HepG2 (cell line): ENCODE data around the gene CACNA1H. TPM values are rescaled to one million over a fixed set of nuclear protein-coding genes. Genes with fewer than 3 reads are reported as not detected.

Experiments used
- ATAC-seq: fragments of 200-7000 bp; cut with Tn5 transposase; 3 replicates; pipeline ENCODE4 v1.9.1; 2020; ENCODE audit warnings: mild to moderate bottlenecking, moderate library complexity
- BruUV-seq: library from RNA; stranded (reverse); fragments of 400-500 nt; replicated peaks from 2 replicates; lab custom pipeline; 2021; lab: Mats Ljungman, UMichigan
- CTCF ChIA-PET: fragments of 300-600 bp; formaldehyde crosslinking; extraction: SDS; loops from one replicate; lab custom pipeline; 2021; ENCODE audit warnings: low total read pairs, inconsistent platforms, low intra/inter-chr PET ratio; lab: Yijun Ruan, JAX
- POLR2A ChIA-PET: fragments of 350-600 bp; sonication (Branson Sonifier 250); formaldehyde crosslinking; loops from one replicate; lab custom pipeline; 2020; ENCODE audit warnings: antibody characterized with exemption, inconsistent platforms; lab: Yijun Ruan, JAX
- DNase-seq: peaks from one replicate; pipeline ENCODE4 v3.0.0-alpha.2; 2015; ENCODE audit warnings: low spot score
- FAIRE-seq: peaks from 3 replicates; lab custom pipeline; 2011; peaks lifted over from hg19 to GRCh38; lab: Jason Lieb, UNC
- H2AFZ ChIP-seq: one replicate; pipeline ENCODE4 v1.6.1; 2011; ENCODE audit warnings: low read length, inconsistent platforms
- H3K27ac ChIP-seq: fragments of 300-600 bp; 3 replicates; pipeline ENCODE4 v1.8.0; 2011; ENCODE audit warnings: mixed run types, mild to moderate bottlenecking, mixed read lengths, low read length, inconsistent platforms; ENCODE audit not compliant: insufficient read depth; ENCODE audit errors: extremely low read length
- H3K27me3 ChIP-seq, 2 experiments: fragments of 200-600 bp in 1 of 2; 2 replicates in 1 of 2; 3 replicates in 1 of 2; pipeline versions ENCODE4 v1.6.0 to v1.8.0; 2011; ENCODE audit warnings: low read length in 2 of 2, mild to moderate bottlenecking in 2 of 2, moderate library complexity in 2 of 2, inconsistent platforms in 1 of 2; ENCODE audit not compliant: insufficient read depth in 2 of 2, control insufficient read depth in 1 of 2
- H3K36me3 ChIP-seq, 2 experiments: fragments of 200-600 bp in 1 of 2; replicated peaks in 1 of 2; 2 replicates in 1 of 2; 3 replicates in 1 of 2; pipeline versions ENCODE4 v1.5.1 to v1.8.0; 2011; ENCODE audit warnings: low read length in 2 of 2, inconsistent platforms in 1 of 2; ENCODE audit not compliant: insufficient read depth in 2 of 2, control insufficient read depth in 1 of 2
- H3K4me1 ChIP-seq: 2 replicates; pipeline ENCODE4 v1.5.1; 2012; ENCODE audit warnings: low read length, inconsistent platforms; ENCODE audit not compliant: insufficient read depth
- H3K4me2 ChIP-seq: 2 replicates; pipeline ENCODE4 v1.6.0; 2011; ENCODE audit warnings: low read depth, low read length, inconsistent platforms
- H3K4me3 ChIP-seq, 3 experiments: fragments of 200-600 bp in 1 of 3; sonication (generic), shearing (Covaris generic) in 1 of 3; replicated peaks in 1 of 3; 2 replicates each; pipeline ENCODE4 v1.5.1; 2011 to 2016; ENCODE audit warnings: low read length in 3 of 3, inconsistent platforms in 2 of 3, low read depth in 2 of 3, mild to moderate bottlenecking in 2 of 3, control low read depth in 1 of 3, mixed read lengths in 1 of 3; ENCODE audit not compliant: insufficient read depth in 1 of 3
- H3K79me2 ChIP-seq: one replicate; pipeline ENCODE4 v1.6.1; 2011; ENCODE audit warnings: low read length, inconsistent platforms; ENCODE audit not compliant: insufficient read depth
- H3K9ac ChIP-seq: 2 replicates; pipeline ENCODE4 v1.6.0; 2011; ENCODE audit warnings: mild to moderate bottlenecking, low read depth, low read length, inconsistent platforms; ENCODE audit not compliant: insufficient read depth
- H3K9me3 ChIP-seq: 2 replicates; pipeline ENCODE4 v1.5.1; 2012; ENCODE audit warnings: mild to moderate bottlenecking, low read length
- H4K20me1 ChIP-seq: 2 replicates; pipeline ENCODE4 v1.6.0; 2011; ENCODE audit warnings: inconsistent platforms, mild to moderate bottlenecking, low read length, moderate library complexity; ENCODE audit not compliant: insufficient read depth
- ETV5 ChIP-seq: IDR thresholded peaks from 2 replicates; pipeline ENCODE4 v1.6.1; 2018; ENCODE audit warnings: missing biosample characterization, missing genetic modification reagents, inconsistent platforms, borderline replicate concordance
- HNRNPL ChIP-seq: fragments of 200-400 bp; formaldehyde crosslinking; IDR thresholded peaks from 2 replicates; pipeline ENCODE4 v1.6.1; 2017; ENCODE audit warnings: mild to moderate bottlenecking, low read depth, low read length
- ZBTB34 ChIP-seq: sonication (generic); formaldehyde crosslinking; IDR thresholded peaks from 2 replicates; pipeline ENCODE4 v1.8.0; 2022; ENCODE audit warnings: mild to moderate bottlenecking, missing genetic modification reagents
- ZNF768 ChIP-seq: sonication (generic); formaldehyde crosslinking; IDR thresholded peaks from 2 replicates; pipeline ENCODE4 v1.4.0; 2020; ENCODE audit warnings: missing genetic modification reagents
- WGBS: methylation state at CpG from one replicate; pipeline ENCODE4 v1.1.6; 2017; ENCODE audit warnings: low lambda C conversion rate; 5-methylcytosine and 5-hydroxymethylcytosine counted together
- in situ Hi-C: cut with HindIII; loops from 2 replicates; pipeline ENCODE4 v1.10.0; 2017; ENCODE audit warnings: low pct_unique_long_range_greater_than_20kb; ENCODE audit not compliant: extremely low pct_ligation_motif_present
- intact Hi-C: fragments of 100-400 bp; cut with micrococcal nuclease; formaldehyde crosslinking; loops from one replicate; pipeline ENCODE4 v1.10.0; 2022; ENCODE audit not compliant: unreplicated experiment
- polyA plus RNA-seq, 8 experiments: library from polyadenylated mRNA; depleted of rRNA in 3 of 8; stranded (reverse) in 7 of 8; unstranded in 1 of 8; fragments of >200 nt; fragmentation: Illumina TruSeq in 4 of 8; extraction: Trizol in 4 of 8; gene quantifications; 2 replicates each; pipeline versions ENCODE4 v1.2.1 to v1.2.3, GENCODE V29; 2011 to 2016; ENCODE audit warnings: low read depth in 4 of 8, missing spikeins in 1 of 8, mixed read lengths in 1 of 8; ENCODE audit not compliant: insufficient read depth in 1 of 8
- total RNA-seq, 5 experiments: library from RNA; depleted of rRNA; stranded (reverse); fragments of >200 nt; fragmentation: Illumina TruSeq; extraction: Trizol; gene quantifications; 2 replicates each; pipeline ENCODE4 v1.2.3, GENCODE V29; 2016; ENCODE audit warnings: low read depth in 1 of 5

Gene CACNA1H
- total and polyA plus RNA-seq, 2 of the 13 experiments (the other 11 are each of a cell fraction or from before 2014, with no cell fraction given): 0.40 to 1.8 TPM

GRCh38 chr16:1151424-1152122 is 1.3 kb upstream of the CACNA1H start:
- Histone ChIP-seq H3K79me2 (no peaks in the 10 kb centered on the region), H3K4me2 (no peak overlapping the region), H3K4me3 (no peak overlapping the region), H3K27ac (no peak overlapping the region), H3K9me3 (no peaks in the 10 kb centered on the region)
- CTCF ChIA-PET: no interaction called here
- 9% methylated on average over 8 of the region's 18 CpGs for WGBS
- no peak for ATAC-seq
- peak; percentile 53; the same call in 1 of the 2 replicates for TF ChIP-seq ZNF768
- TF ChIP-seq ETV5 (CRISPR knock-in tag): no peak
- TF ChIP-seq, all 625 proteins: peak for 1
- DNase-seq (no peak), FAIRE-seq (no peak)
- no peak overlapping the region for H2AFZ ChIP-seq
- H3K36me3 ChIP-seq: no peaks in the 10 kb centered on the region
- intact Hi-C loops: no loop called here
- BruUV-seq: no TSS peak
- in situ Hi-C loops: no loop called here
- H3K27me3 ChIP-seq: peaks cover 9 to 74% of the 10 kb centered on the region in 2 experiments
- POLR2A ChIA-PET: interaction anchor here (0.6 kb wide), 1 partner anchor 16 kb away, joined by 3 read pairs; no protein-coding TSS in a partner anchor
- H4K20me1 ChIP-seq: 0 out of 2 replicates have a peak, but pooled peaks cover 11% of the 10 kb centered on the region
- peaks cover 31% of the 10 kb centered on the region for H3K4me1 ChIP-seq
- no peak overlapping the region for H3K9ac ChIP-seq

DNA sequence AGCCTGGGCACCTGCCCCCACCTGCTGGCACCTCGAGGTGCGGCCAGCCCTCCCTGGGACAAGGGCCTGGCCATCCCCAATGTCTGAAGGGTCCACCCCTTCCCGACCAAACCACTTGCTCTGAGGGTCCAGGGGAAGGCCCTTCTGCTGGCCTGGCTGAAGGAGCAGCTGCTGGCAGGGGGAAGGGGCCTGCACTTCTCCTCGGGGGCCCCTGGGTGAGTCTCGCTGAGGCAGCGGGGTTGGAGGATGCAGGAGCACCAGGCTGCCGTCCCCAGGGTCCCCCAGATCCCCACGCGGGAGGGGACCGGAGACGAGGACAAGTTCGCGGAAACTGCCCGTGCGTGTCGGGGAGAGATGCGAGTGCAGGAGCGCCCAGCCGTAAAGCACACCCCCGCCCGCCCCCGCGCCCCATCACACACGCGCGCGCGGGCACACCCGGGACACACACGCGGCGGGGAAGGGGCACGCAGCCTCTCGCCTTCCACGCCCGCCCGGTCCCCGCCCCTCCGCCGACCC is 725 bp upstream of the CACNA1H start:
- no TSS peak for BruUV-seq
- peaks cover 7 to 75% of the 10 kb centered on the region in 2 experiments for H3K27me3 ChIP-seq
- FAIRE-seq: no peak

More for the DNA sequence above, 725 bp upstream of the CACNA1H start:
- H3K9me3 ChIP-seq: no peaks in the 10 kb centered on the region
- peaks cover 31% of the 10 kb centered on the region for H3K4me1 ChIP-seq
- no peak overlapping the region for H3K4me3 ChIP-seq
- no peak for TF ChIP-seq ZBTB34 (CRISPR knock-in tag)
- 0 out of 2 replicates have a peak, but pooled peaks have one; percentile 36 for TF ChIP-seq HNRNPL
- no peak overlapping the region for H2AFZ ChIP-seq
- no peak overlapping the region for H3K27ac ChIP-seq
- in situ Hi-C loops: no loop called here
- H3K9ac ChIP-seq: no peak overlapping the region
- no CpG with 5 or more reads among the region's 40 CpGs for WGBS
- 0 out of 2 replicates have a peak, but pooled peaks cover 11% of the 10 kb centered on the region for H4K20me1 ChIP-seq
- intact Hi-C loops: no loop called here
- no peaks in the 10 kb centered on the region for H3K36me3 ChIP-seq
- H3K79me2 ChIP-seq: no peaks in the 10 kb centered on the region
- no peak overlapping the region for H3K4me2 ChIP-seq
- POLR2A ChIA-PET: no interaction called here
- ATAC-seq: no peak
- CTCF ChIA-PET: no interaction called here
- DNase-seq: no peak
